GM18909 (cell line): ENCODE measurements around the gene C10orf143.

Source experiments
- ATAC-seq: cut with Tn5 transposase; IDR thresholded peaks from one replicate; pipeline ENCODE4 v1.9.1; 2021; ENCODE audit warnings: mild to moderate bottlenecking; ENCODE audit not compliant: unreplicated experiment, poor library complexity

Gene C10orf143

DNA sequence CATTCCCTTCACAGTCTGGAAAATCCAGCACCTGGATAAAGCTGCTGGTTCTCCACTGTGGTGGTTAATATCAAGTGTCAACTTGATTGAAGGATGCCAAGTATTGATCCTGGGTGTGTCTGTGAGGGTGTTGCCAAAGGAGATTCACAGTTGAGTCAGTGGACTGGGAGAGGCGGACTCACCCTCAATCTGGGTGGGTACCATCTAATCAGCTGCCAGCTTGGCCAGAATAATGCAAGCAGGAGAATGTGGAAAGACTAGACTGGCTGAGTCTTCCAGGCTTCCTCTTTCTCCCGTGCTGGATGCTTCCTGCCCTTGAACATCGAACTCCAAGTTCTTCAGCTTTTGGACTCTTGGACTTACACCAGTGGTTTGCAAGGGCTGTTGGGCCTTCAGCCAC, 48.4 kb downstream of the C10orf143 start:
- ATAC-seq, result no peak

DNA sequence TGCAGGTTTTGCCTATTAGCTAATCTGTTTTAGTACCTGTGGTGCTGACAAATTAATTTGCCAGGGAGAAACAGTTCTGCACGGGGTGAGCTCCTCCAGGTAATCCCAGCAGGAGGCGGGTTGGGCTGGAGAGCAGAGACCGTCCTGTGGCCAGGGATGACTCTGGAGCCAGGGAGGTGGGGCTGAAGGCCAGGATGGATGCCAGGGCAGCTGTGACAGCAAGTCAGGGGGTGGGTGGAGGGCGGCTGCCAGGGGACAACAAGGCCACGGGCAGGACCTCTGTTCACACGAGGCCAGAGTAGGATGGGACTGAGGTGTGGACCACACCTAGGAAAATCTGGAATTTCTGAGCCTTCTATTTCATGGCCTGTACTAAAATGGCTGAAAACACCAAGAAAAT, 48.9 kb downstream of the C10orf143 start:
- no peak for ATAC-seq

DNA sequence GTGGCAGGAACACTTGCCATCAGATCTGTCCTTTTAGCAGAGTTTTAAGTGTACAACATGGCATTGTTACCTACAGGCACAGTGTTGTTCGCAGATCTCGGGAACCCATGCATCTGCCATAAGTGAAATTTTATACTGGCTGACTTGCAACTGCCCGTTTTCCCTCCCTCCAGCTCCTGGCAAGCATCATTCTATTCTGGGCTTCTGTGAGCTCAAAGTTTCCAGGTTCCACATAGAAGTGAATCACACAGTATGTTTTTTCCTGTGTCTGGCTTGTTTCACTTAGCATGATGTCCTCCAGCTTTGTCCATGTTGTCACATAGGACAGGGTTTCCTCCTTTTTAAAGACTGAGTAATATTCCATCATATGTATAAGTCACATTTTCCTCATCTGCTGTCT, 56.6 kb downstream of the C10orf143 start:
- no peak for ATAC-seq

DNA sequence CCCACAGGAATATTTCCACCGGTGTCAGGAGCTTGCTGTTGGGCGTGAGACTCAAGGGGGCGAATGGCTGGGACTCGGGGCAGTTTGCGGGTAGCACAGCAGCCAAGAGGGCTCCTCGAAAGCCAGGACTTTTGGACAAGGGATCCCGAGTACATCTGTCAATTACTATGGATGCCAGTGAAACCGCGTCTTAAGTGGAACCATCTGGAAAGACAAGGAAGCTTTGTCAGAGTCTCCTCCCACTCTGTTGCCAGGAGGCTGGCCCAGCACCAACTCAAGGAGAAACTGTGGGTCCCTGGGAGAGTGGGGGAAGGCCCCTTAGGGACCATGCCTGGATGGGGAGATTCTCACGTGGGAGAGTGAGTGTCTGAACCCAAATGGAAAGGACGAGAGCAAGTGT, 57.1 kb downstream of the C10orf143 start:
- ATAC-seq, result no peak

DNA sequence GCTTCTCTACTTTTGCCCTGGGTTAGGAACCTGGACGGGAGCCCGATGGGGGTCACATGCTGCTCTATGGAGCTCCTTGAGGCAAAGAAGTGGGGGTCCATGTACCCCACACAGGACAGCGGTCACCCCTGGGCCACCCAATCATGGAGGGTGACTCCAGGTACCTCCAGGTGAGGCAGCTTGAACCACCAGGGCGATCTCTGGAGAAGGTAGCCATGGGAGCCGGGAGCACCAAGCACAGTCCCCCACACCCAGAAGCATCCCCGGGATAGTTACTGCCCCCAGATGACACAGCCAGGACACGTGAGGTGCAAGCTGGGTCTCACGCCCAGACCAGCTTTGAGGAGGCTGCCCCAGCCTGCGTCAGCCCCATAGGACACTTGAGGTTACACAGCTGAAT, 58.4 kb downstream of the C10orf143 start:
- no peak for ATAC-seq

DNA sequence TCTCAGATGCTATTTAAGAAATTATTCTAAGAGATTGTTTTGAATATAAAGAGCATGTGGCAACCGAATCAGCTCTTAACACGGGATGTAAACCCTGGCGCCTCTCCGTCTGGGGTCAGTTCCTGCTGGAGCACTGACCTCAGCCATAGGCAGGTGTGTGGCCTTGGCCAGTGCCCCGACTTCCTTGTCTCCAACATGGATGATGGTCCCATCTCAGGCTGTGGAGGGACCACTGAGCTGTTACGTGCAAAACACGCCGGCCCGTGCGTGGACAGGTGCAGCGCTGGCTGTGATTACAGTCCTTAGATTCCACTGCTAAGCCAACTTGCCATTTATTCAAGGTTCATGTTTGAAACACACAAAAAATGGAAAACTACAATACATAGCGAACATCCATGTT, 59.9 kb downstream of the C10orf143 start:
- no peak for ATAC-seq

DNA sequence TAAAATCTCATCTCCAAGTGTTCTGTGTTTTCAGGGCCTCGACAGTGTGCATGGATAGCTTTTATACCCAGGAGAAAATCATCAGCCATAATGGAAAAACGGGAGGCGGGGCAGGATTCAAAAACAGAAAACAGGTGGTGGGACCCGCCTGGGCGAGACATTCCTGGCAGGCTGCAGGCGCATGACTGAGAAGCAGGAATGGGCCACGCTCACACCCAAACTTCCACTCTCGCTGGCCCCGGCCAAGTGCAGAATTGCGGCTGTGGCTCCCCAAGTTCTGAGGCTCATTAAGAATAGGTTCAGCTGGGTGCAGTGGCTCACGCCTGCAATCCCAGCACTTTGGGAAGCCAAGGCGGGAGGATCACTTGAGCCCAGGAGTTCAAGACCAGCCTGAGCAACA, 60.6 kb downstream of the C10orf143 start:
- no peak for ATAC-seq

DNA sequence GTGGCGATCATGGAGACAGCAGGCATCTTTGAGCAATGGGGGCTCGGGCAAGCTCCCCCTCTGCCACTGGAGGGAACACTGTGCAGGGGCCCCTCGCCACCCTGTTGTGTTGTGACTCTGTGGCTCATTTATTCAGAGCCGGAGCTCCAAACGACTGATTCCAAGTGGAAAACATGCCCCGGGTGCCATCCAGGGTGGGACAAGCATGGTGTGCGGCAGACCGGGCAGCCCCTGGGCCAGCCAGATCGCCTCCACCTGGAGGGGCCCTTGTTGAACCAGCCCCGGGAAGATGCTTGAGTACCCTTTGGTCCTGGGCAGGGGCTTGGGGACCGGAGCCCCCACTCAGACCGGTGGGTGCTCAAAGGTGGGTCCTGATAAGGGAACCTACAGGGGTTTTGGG, 61.4 kb downstream of the C10orf143 start:
- ATAC-seq, result no peak

DNA sequence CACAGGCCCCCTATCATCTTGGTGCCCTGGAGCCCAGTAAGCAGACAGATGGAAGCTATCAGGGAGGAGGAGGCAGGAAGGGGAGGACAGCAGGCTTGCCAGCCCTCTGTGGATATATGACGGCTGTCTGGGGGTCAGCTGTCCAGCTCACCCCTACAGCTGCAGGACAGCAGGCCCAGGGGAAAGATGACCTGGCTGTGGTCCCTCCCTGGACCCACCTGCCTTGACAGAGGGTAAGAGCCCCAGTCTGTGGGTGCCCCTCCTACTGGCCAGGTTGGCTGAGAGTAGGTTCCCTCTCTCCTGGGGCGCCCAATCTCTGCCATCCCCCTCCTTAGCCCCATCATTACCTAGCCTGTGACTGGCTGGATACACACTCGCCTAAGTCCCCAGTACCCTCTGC, 62.5 kb downstream of the C10orf143 start:
- no peak for ATAC-seq

DNA sequence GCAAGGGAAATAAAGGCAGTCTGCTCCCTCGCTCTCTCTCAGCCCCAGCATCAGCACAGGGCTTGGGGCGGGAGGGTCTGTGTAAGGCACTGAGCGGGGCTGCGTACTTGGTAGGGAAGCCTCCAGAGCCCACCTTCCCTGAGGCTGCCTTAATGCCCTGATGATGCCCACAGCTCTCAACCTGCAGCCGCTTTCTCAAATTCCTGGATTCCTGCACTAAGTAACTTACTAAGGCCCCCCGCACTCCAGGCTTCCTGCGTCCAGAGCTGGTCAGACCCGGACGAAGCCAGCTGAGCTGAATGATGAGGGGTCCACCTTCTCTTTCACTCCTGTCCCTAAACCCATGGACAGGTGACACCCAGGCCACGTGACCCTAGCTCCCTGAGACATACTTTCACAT, 63.3 kb downstream of the C10orf143 start:
- ATAC-seq, result no peak

DNA sequence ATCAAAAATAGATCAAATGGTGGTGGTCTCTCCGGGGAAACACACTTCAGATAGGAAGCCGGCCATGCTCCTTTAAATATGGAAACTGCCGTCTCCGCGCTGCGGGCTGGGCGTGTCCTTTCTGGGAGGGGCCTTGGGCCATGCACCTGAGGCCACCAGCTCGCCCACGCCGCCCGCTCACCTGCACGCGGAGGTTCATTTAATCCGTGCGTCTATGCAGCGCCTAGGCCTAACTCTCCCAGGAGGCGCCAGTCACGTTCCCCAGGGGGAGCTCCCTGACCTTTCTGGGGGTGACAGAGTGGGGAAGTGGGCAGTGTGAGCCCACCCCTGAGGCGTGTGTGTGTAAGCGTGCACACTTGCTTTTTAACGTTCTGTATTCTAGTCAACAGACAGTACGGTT, 64.0 kb downstream of the C10orf143 start:
- ATAC-seq, result no peak

DNA sequence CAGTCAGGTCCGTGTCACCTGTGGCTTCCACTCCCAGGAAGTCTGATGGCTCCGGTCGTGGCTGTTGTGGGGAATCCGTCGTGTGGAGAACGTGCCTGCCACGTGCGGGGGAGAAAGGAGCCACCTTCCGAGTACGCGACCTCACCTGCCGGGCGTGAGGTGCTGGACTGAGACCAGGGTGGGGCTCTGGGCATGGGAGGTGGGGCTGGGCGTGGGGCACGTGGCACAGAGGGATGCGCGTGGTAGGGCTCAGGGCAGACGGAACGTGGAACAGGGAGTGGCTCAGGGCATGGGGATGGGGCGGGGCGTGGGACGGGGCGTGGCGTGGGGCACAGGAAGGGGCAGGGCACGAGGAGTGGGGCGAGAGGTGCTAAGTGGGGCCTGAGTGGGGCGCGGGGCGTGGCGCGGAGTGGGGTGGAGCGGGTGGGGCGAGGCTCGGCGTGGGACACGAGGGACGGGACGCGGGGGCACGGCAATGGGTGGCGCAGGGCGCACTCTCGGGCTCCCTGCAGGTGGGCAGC, 64.8 kb downstream of the C10orf143 start:
- ATAC-seq, result no peak

DNA sequence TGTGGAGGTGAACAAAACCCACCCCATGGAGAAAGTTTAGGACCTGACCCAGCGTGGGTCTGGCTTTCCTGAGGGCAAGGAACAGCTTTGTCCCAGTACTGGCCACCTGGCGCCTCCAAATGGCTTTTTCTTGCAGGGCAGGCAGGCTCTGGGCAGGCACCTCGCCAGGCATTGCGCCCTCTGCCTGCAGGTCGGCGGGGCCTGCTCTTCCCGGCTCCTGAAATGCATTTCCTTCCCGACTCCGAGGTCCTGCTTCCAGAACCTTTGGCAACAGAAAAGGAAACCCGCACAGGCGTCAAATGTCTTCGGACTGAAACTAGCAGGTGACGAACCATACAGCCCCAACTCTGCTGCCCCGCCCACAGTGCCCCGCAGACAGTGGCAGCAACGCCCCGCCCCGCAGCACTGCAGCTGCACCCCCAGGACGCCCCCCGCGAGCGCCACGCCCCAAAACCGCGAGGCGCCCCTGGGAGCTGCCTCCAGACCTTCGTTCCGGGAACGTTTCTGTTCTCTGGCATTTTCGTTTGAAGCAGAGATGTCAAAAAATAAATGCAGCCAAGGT, 65.5 kb downstream of the C10orf143 start:
- ATAC-seq, result no peak

DNA sequence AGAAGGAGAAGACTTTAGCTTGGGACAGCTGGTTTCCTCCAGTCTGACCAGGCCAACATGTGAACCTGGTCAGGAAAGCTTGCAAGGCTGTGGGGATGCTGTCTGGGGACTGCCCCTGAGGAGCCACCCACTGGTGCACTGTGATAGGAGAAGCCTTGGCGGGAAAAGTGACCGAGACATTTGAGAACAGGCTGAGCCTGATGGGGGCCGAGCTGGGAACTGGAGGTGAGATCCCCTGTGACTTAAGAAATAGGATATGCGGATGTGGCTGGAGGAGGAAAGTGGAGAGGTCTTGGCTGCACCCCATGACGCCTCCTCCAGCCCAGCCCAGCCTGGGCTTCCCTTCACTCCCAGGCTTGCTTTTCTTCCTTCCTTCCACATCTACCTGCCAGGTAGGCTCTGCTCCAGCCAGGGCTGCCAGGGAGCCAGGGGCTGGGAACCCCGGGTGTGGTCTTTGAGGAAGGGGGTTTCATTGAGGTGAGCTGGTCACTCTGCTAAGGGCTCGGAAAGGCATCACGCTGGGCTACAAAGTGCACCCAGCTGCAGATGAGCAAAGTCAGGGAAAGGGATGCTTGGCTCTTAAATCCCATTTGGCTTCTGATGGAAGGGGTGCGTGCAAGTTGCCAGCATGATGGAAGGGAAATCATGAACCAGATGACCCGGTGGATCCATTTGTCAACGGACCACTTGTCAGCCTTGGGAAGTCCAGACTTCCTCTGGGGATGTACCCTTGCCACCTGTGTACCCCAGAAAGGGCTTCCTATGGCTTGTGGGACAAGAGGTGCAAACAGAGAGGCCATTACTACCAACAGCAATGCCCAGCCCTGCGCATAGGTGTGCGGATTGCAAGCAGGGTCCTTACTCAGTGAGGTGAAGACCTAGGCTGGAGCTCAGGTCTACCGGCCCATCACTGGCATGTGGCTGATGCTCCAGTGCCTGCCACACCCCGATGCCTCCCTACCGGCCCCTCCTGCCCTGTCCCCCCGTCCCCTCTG, 66.3 kb downstream of the C10orf143 start:
- no peak for ATAC-seq

DNA sequence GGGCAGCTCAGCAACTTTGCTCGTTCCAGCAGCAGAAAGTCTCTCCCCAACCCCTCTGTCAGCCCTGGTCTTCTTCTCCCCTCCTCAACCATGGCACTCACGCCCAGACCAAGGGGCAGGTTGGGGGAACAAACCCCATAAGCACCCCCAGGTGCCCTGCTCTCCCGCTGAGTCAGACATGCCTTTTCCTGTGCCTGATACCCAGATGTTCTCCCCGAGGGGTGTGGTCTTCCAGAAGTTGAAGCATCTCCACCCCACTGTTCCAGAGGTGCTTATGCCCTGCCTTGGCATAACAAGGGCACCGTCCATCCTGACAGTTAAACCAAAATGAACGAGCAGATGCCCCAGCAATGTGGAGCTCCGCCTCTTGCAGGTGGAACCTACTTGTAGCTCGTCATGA, 67.1 kb downstream of the C10orf143 start:
- no peak for ATAC-seq

DNA sequence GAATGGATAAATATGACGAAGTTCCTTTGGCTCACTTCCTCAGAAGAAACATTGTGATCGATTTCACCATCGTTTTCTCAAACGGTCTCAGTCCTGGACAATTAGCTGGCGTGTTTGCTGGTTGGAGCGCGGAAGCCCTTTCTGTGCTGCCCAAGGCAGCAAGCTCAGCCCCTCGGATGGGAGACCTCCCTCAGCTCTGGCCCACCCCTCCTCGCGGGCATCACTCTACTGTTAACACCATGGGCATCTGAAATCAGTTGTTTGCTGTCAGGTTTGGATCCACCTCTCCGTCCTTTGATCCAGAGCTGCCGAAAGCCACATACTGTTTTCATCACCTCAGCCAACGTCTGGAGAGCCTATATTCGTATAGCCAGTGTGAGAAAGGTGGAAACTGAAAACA, 68.2 kb downstream of the C10orf143 start:
- ATAC-seq, result no peak

DNA sequence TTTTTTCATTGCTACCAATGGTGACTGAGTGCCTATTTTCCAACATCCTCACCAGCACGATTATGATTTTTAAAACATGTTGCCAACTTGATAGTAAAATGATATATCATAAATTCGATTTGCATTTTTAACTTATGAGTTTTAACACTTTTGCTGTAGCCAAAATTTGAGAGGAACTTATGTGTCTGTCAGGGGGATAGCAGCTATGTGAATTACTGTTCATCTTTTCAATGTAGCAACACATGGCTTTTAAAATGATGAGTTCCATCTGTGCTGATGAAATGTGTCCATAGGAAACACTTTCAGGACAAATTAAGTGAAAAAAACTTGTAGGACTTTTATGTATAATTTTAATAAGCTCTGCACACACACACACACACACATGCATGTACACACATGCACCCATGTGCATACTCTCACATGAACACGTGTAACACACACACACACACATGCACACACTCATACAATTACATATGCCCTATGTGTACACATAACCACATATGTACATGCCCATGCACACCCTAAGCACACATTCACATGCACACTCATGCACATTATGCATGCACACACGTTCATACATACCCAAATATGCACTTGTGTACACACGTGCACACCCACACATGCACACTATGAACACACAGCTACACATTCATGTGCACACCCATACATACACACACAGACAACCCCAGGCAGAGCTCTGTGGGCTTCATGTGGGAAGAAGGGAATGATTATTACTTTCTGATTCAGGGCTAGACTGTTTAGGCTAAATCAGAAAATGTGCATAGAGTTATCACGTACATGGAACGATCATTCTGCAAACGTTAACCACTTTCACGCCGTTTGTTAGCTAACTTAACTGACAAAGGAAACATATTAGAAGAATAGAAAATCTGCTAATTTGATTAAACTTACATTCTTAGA, 68.9 kb downstream of the C10orf143 start:
- no peak for ATAC-seq

DNA sequence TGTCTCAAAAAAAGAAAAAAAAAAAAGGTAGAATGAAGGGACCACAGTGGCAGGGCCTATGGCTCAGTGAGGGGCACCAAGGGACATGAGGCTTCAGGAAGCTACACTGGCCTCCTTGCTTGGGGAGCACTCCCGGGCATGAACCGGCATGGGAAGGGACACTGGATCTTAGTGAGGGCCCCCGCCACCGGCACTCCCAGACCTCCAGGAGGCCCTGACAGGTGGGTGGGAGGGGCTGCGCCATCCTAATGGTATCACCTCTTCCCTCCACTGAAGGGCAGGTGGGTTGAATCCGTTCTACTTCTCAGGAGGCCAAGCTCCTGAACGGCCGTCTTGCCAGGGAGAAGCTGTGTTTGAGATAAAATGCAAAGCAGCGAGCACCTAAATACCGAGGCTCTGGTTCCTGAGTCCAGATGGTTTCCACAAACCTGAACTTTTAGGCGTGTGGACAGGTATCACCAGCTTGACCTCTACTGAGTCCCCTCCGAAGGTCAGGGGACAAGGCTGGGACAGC, 69.8 kb downstream of the C10orf143 start:
- ATAC-seq, result no peak

DNA sequence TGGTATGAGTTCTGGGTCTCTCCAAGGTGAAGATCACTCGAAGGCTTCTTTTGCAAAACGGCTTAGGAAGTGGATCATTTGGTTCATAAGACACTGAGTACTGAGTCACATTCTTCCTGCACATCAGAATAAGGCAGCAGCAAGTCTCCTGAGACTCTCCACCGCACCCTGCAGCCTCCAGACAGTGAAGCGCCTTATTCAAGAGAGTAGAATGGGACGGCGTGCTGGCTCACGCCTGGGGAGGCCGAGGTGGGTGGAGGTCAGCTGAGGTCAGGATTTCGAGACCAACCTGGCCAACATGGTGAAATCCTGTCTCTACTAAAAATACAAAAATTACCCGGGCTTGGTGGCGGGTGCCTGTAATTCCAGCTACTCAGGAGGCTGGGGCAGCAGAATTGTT, 70.3 kb downstream of the C10orf143 start:
- ATAC-seq, result no peak

DNA sequence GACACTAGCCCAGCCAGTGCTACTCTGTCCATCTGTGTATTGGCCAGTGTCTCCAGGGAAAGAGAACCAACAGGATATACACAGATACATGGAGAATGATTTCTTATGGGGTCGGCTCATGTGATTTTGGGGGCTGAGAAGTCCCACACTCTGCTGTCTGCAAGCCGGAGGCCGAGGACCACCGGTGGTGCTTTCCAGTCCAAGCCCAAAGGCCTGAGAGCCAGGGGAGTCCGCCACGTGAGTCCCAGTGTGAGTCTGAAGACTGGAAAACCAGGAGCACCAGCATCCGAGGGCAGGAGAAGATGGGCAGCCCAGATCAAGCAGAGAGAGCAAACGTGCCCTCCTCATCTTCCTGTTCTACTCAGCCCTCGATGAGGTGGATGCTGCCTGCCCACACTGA, 71.5 kb downstream of the C10orf143 start:
- no peak for ATAC-seq
